HEK293T (cell line): ENCODE results near the gene RFX3.

ENCODE experiments used
- ARNT ChIP-seq: fragments of 450-650 bp; IDR thresholded peaks from 2 replicates; pipeline ENCODE4 v1.6.1; 2017; ENCODE audit warnings: mild to moderate bottlenecking
- BHLHE40 ChIP-seq: fragments of 450-650 bp; IDR thresholded peaks from 2 replicates; pipeline ENCODE4 v1.6.1; 2016; ENCODE audit warnings: mild to moderate bottlenecking, moderate library complexity, borderline replicate concordance
- CTBP1 ChIP-seq: fragments of 450-650 bp; IDR thresholded peaks from 2 replicates; pipeline ENCODE4 v1.6.1; 2016; ENCODE audit warnings: borderline replicate concordance
- ELF4 ChIP-seq: fragments of 450-650 bp; IDR thresholded peaks from 2 replicates; pipeline ENCODE4 v1.6.1; 2017; ENCODE audit warnings: antibody characterized with exemption
- FOXA1 ChIP-seq: fragments of 450-650 bp; IDR thresholded peaks from 2 replicates; pipeline ENCODE4 v1.6.1; 2016; ENCODE audit warnings: mild to moderate bottlenecking
- FOXK2 ChIP-seq: fragments of 450-650 bp; IDR thresholded peaks from 2 replicates; pipeline ENCODE4 v1.6.1; 2016; ENCODE audit warnings: mild to moderate bottlenecking
- HDGF ChIP-seq: fragments of 450-650 bp; IDR thresholded peaks from 2 replicates; pipeline ENCODE4 v1.6.1; 2017; ENCODE audit warnings: antibody characterized with exemption, borderline replicate concordance
- LEF1 ChIP-seq: fragments of 450-650 bp; IDR thresholded peaks from 2 replicates; pipeline ENCODE4 v1.6.1; 2017; ENCODE audit warnings: mild to moderate bottlenecking, borderline replicate concordance
- NFRKB ChIP-seq: fragments of 450-650 bp; IDR thresholded peaks from 2 replicates; pipeline ENCODE4 v1.6.1; 2016; ENCODE audit warnings: mild to moderate bottlenecking, moderate library complexity
- SP1 ChIP-seq: fragments of 450-650 bp; IDR thresholded peaks from 2 replicates; pipeline ENCODE4 v1.6.1; 2017
- SUZ12 ChIP-seq: fragments of 450-650 bp; IDR thresholded peaks from 2 replicates; pipeline ENCODE4 v1.6.1; 2016; ENCODE audit warnings: mild to moderate bottlenecking
- TARDBP ChIP-seq: fragments of 450-650 bp; IDR thresholded peaks from 2 replicates; pipeline ENCODE4 v1.6.1; 2016
- ZNF384 ChIP-seq: fragments of 450-650 bp; IDR thresholded peaks from 2 replicates; pipeline ENCODE4 v1.6.1; 2016
- TF ChIP-seq, protein P1 (sequence below): fragments of 450-650 bp; IDR thresholded peaks from 2 replicates; pipeline ENCODE4 v1.6.1; 2016

GRCh38 chr9:3532158-3532557, 6.4 kb upstream of the RFX3 start:
- no peak for TF ChIP-seq SUZ12
- no peak for TF ChIP-seq FOXA1
- TF ChIP-seq LEF1 = no peak
- TF ChIP-seq CTBP1 = no peak
- TF ChIP-seq NFRKB = no peak
- TF ChIP-seq SP1 = no peak
- TF ChIP-seq ZNF384 = no peak
- TF ChIP-seq BHLHE40 = no peak
- TF ChIP-seq HDGF = no peak
- no peak for TF ChIP-seq ARNT
- TF ChIP-seq TARDBP = no peak
- no peak for TF ChIP-seq ELF4
- no peak for TF ChIP-seq FOXK2
- TF ChIP-seq, protein P1, sequence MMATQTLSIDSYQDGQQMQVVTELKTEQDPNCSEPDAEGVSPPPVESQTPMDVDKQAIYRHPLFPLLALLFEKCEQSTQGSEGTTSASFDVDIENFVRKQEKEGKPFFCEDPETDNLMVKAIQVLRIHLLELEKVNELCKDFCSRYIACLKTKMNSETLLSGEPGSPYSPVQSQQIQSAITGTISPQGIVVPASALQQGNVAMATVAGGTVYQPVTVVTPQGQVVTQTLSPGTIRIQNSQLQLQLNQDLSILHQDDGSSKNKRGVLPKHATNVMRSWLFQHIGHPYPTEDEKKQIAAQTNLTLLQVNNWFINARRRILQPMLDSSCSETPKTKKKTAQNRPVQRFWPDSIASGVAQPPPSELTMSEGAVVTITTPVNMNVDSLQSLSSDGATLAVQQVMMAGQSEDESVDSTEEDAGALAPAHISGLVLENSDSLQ = no peak
